DOHH2 (cell line): ENCODE measurements around the gene FREM1.

Experiments used
- H3F3A ChIP-seq: fragments of 200-600 bp; sonication (generic), shearing (Covaris generic); 2 replicates; pipeline ENCODE4 v1.6.0; 2016; ENCODE audit warnings: antibody characterized with exemption, mild to moderate bottlenecking; ENCODE audit not compliant: control insufficient read depth, insufficient read depth
- H3K27ac ChIP-seq: fragments of 200-600 bp; sonication (generic); 2 replicates; pipeline ENCODE4 v1.5.1; 2014; ENCODE audit warnings: low read depth, mild to moderate bottlenecking, low read length, moderate library complexity
- H3K27me3 ChIP-seq: fragments of 200-600 bp; sonication (generic); 2 replicates; pipeline ENCODE4 v1.6.1; 2014; ENCODE audit warnings: mild to moderate bottlenecking, low read length, mixed read lengths; ENCODE audit not compliant: control insufficient read depth
- H3K36me3 ChIP-seq: fragments of 200-600 bp; sonication (generic); 2 replicates; pipeline ENCODE4 v1.6.1; 2014; ENCODE audit warnings: mild to moderate bottlenecking, low read length, moderate library complexity, mixed read lengths; ENCODE audit not compliant: control insufficient read depth
- H3K4me1 ChIP-seq: fragments of 200-600 bp; sonication (generic); 2 replicates; pipeline ENCODE4 v1.6.1; 2014; ENCODE audit warnings: mild to moderate bottlenecking, low read length, mixed read lengths; ENCODE audit not compliant: control insufficient read depth
- H3K4me2 ChIP-seq: fragments of 200-600 bp; sonication (generic); 2 replicates; pipeline ENCODE4 v1.6.0; 2014; ENCODE audit warnings: mild to moderate bottlenecking, low read length, moderate library complexity
- H3K4me3 ChIP-seq: fragments of 200-600 bp; sonication (generic); 2 replicates; pipeline ENCODE4 v1.5.1; 2014; ENCODE audit warnings: mild to moderate bottlenecking, low read length, mixed read lengths
- H3K79me2 ChIP-seq: fragments of 200-600 bp; sonication (generic); 2 replicates; pipeline ENCODE4 v1.6.1; 2014; ENCODE audit warnings: mild to moderate bottlenecking, low read length, mixed read lengths; ENCODE audit not compliant: control insufficient read depth
- H3K9me2 ChIP-seq: fragments of 200-600 bp; sonication (generic); replicated peaks from 2 replicates; pipeline ENCODE4 v1.6.1; 2014; ENCODE audit warnings: mild to moderate bottlenecking, low read length, mixed read lengths; ENCODE audit not compliant: control insufficient read depth
- H3K9me3 ChIP-seq: fragments of 200-600 bp; sonication (generic); 2 replicates; pipeline ENCODE4 v1.6.1; 2014; ENCODE audit warnings: antibody characterized with exemption, low read length, mixed read lengths; ENCODE audit not compliant: control insufficient read depth, insufficient read depth
- H4K20me1 ChIP-seq: fragments of 200-600 bp; sonication (generic); 2 replicates; pipeline ENCODE4 v1.6.0; 2014; ENCODE audit warnings: low read depth, mild to moderate bottlenecking, antibody characterized with exemption, low read length, moderate library complexity; ENCODE audit not compliant: control insufficient read depth, insufficient read depth
- CTCF ChIP-seq: fragments of 200-600 bp; sonication (generic); IDR thresholded peaks from one replicate; pipeline ENCODE4 v1.5.1; 2014; ENCODE audit warnings: antibody characterized with exemption, mild to moderate bottlenecking, low read depth, low read length; ENCODE audit not compliant: poor library complexity, severe bottlenecking
- EZH2phosphoT487 ChIP-seq: fragments of 200-600 bp; sonication (generic); IDR thresholded peaks from 2 replicates; pipeline ENCODE4 v1.6.1; 2017; ENCODE audit warnings: borderline replicate concordance, mild to moderate bottlenecking, antibody characterized with exemption, low read length, moderate library complexity, mixed read lengths

The FREM1 gene

GRCh38 chr9:14895806-14896205, 14.4 kb downstream of the FREM1 start:
- no peak overlapping the region for H3K4me3 ChIP-seq
- H3K4me2 ChIP-seq = no peak overlapping the region
- TF ChIP-seq CTCF (no peak), EZH2phosphoT487 (no peak)
- H3K9me2 ChIP-seq = no peaks in the 10 kb centered on the region
- no peak overlapping the region for H3K27ac ChIP-seq
- no peaks in the 10 kb centered on the region for H4K20me1 ChIP-seq
- no peaks in the 10 kb centered on the region for H3F3A ChIP-seq
- no peaks in the 10 kb centered on the region for H3K27me3 ChIP-seq
- no peaks in the 10 kb centered on the region for H3K9me3 ChIP-seq
- no peaks in the 10 kb centered on the region for H3K79me2 ChIP-seq
- no peaks in the 10 kb centered on the region for H3K36me3 ChIP-seq
- no peaks in the 10 kb centered on the region for H3K4me1 ChIP-seq

- Histone ChIP-seq H3K4me1 (no peaks in the 10 kb centered on the region), H3K27me3 (no peaks in the 10 kb centered on the region), H3F3A (no peaks in the 10 kb centered on the region), H3K79me2 (no peaks in the 10 kb centered on the region), H3K9me2 (no peaks in the 10 kb centered on the region), H3K27ac (no peak overlapping the region), H3K36me3 (no peaks in the 10 kb centered on the region), H3K4me3 (no peak overlapping the region), H4K20me1 (no peaks in the 10 kb centered on the region), H3K4me2 (no peak overlapping the region), H3K9me3 (no peaks in the 10 kb centered on the region)
- no peak for TF ChIP-seq CTCF
- no peak for TF ChIP-seq EZH2phosphoT487
These were observed 16.9 kb downstream of the FREM1 start for GRCh38 chr9:14893280-14893679.

- Histone ChIP-seq H3K4me2 (no peak overlapping the region), H3K36me3 (no peaks in the 10 kb centered on the region), H4K20me1 (no peaks in the 10 kb centered on the region), H3K27me3 (no peaks in the 10 kb centered on the region), H3K9me3 (no peaks in the 10 kb centered on the region), H3K27ac (no peak overlapping the region), H3F3A (no peaks in the 10 kb centered on the region), H3K9me2 (no peaks in the 10 kb centered on the region), H3K4me1 (no peaks in the 10 kb centered on the region), H3K79me2 (no peaks in the 10 kb centered on the region), H3K4me3 (no peak overlapping the region)
- TF ChIP-seq CTCF (no peak), EZH2phosphoT487 (no peak)
These were observed 18.9 kb downstream of the FREM1 start for GRCh38 chr9:14891332-14891731.

- H3F3A ChIP-seq = no peaks in the 10 kb centered on the region
- no peaks in the 10 kb centered on the region for H4K20me1 ChIP-seq
- H3K36me3 ChIP-seq = no peaks in the 10 kb centered on the region
- no peaks in the 10 kb centered on the region for H3K4me1 ChIP-seq
- H3K4me3 ChIP-seq = no peak overlapping the region
- no peaks in the 10 kb centered on the region for H3K27me3 ChIP-seq
- TF ChIP-seq EZH2phosphoT487 (no peak), CTCF (no peak)
- H3K4me2 ChIP-seq = no peak overlapping the region
- no peak overlapping the region for H3K27ac ChIP-seq
- no peaks in the 10 kb centered on the region for H3K9me3 ChIP-seq
- no peaks in the 10 kb centered on the region for H3K9me2 ChIP-seq
- H3K79me2 ChIP-seq = no peaks in the 10 kb centered on the region
These were observed 20.8 kb downstream of the FREM1 start for GRCh38 chr9:14889451-14889850.
